ENCODE data around the gene DGKD. TPM values are rescaled to one million over a fixed set of nuclear protein-coding genes. Genes with fewer than 3 reads are reported as not detected.

The DGKD gene
- total RNA-seq, 1 donor from 2014 or later: 15.3 TPM

- no peak overlapping the region for H3K4me3 Mint-ChIP-seq (ENCODE audit: unreplicated experiment)
- H3K27me3 Mint-ChIP-seq (ENCODE audit: unreplicated experiment): peaks cover 3% of the 10 kb centered on the region
- H3K27ac Mint-ChIP-seq (ENCODE audit: unreplicated experiment): no peak overlapping the region
- peaks cover 2% of the 10 kb centered on the region for H3K4me1 Mint-ChIP-seq (ENCODE audit: unreplicated experiment)
- H3K9me3 Mint-ChIP-seq (ENCODE audit: unreplicated experiment): no peaks in the 10 kb centered on the region
- no peaks in the 10 kb centered on the region for H3K36me3 Mint-ChIP-seq (ENCODE audit: low read depth, unreplicated experiment)
- no peak for DNase-seq (ENCODE audit: low spot score)
- no peak for TF ChIP-seq CTCF (IDR thresholded peaks at IDR 0.05; ENCODE audit: unreplicated experiment)
Observed at GRCh38 chr2:233336541-233336940, 17.8 kb upstream of the DGKD start.

- Mint-ChIP-seq H3K27ac (ENCODE audit: unreplicated experiment) (no peak overlapping the region), H3K4me3 (ENCODE audit: unreplicated experiment) (no peak overlapping the region), H3K36me3 (ENCODE audit: low read depth, unreplicated experiment) (no peaks in the 10 kb centered on the region), H3K9me3 (ENCODE audit: unreplicated experiment) (no peaks in the 10 kb centered on the region), H3K4me1 (ENCODE audit: unreplicated experiment) (no peaks in the 10 kb centered on the region), H3K27me3 (ENCODE audit: unreplicated experiment) (peaks cover 3% of the 10 kb centered on the region)
- DNase-seq (ENCODE audit: low spot score): no peak
- TF ChIP-seq CTCF (IDR thresholded peaks at IDR 0.05; ENCODE audit: unreplicated experiment): no peak
Observed at GRCh38 chr2:233338046-233338445, 16.2 kb upstream of the DGKD start.

GRCh38 chr2:233338812-233339368, 15.4 kb upstream of the DGKD start:
- no peak for TF ChIP-seq CTCF (IDR thresholded peaks at IDR 0.05; ENCODE audit: unreplicated experiment)
- H3K27ac Mint-ChIP-seq (ENCODE audit: unreplicated experiment): no peak overlapping the region
- no peaks in the 10 kb centered on the region for H3K4me1 Mint-ChIP-seq (ENCODE audit: unreplicated experiment)
- H3K27me3 Mint-ChIP-seq (ENCODE audit: unreplicated experiment): peaks cover 3% of the 10 kb centered on the region
- no peak overlapping the region for H3K4me3 Mint-ChIP-seq (ENCODE audit: unreplicated experiment)
- no peak for DNase-seq (ENCODE audit: low spot score)
- no peaks in the 10 kb centered on the region for H3K36me3 Mint-ChIP-seq (ENCODE audit: low read depth, unreplicated experiment)
- H3K9me3 Mint-ChIP-seq (ENCODE audit: unreplicated experiment): no peaks in the 10 kb centered on the region

GRCh38 chr2:233339427-233339826, 14.9 kb upstream of the DGKD start:
- Mint-ChIP-seq H3K4me3 (ENCODE audit: unreplicated experiment) (no peak overlapping the region), H3K27ac (ENCODE audit: unreplicated experiment) (no peak overlapping the region)

More at GRCh38 chr2:233339427-233339826, 14.9 kb upstream of the DGKD start:
- no peaks in the 10 kb centered on the region for H3K4me1 Mint-ChIP-seq (ENCODE audit: unreplicated experiment)
- TF ChIP-seq CTCF (IDR thresholded peaks at IDR 0.05; ENCODE audit: unreplicated experiment): no peak
- DNase-seq (ENCODE audit: low spot score): no peak
- H3K36me3 Mint-ChIP-seq (ENCODE audit: low read depth, unreplicated experiment): no peaks in the 10 kb centered on the region
- H3K27me3 Mint-ChIP-seq (ENCODE audit: unreplicated experiment): peaks cover 3% of the 10 kb centered on the region
- no peaks in the 10 kb centered on the region for H3K9me3 Mint-ChIP-seq (ENCODE audit: unreplicated experiment)
